BJ (cell line): ENCODE measurements around the gene CDH1. TPM values are rescaled to one million over a fixed set of nuclear protein-coding genes. Genes with fewer than 3 reads are reported as not detected.

Source experiments
- CTCF ChIA-PET: fragments of 350-600 bp; formaldehyde crosslinking; extraction: SDS; loops from one replicate; lab custom pipeline; 2021; ENCODE audit warnings: antibody characterized with exemption, inconsistent platforms; lab: Yijun Ruan, JAX
- POLR2A ChIA-PET: fragments of 300-600 bp; sonication (Branson Sonifier 250); formaldehyde crosslinking; extraction: SDS; loops from one replicate; lab custom pipeline; 2021; ENCODE audit warnings: antibody characterized with exemption; lab: Charles Lee
- DNase-seq: peaks from one replicate; pipeline ENCODE4 v3.0.0-alpha.2; 2011; ENCODE audit warnings: low read depth
- H3K27me3 ChIP-seq: 2 replicates; pipeline ENCODE4 v1.6.0; 2011; ENCODE audit warnings: low read length; ENCODE audit not compliant: control insufficient read depth, insufficient read depth
- H3K36me3 ChIP-seq: 2 replicates; pipeline ENCODE4 v1.5.1; 2011; ENCODE audit warnings: low read length; ENCODE audit not compliant: control insufficient read depth, insufficient read depth
- H3K4me3 ChIP-seq: 2 replicates; pipeline ENCODE4 v1.5.1; 2011; ENCODE audit warnings: low read depth, mild to moderate bottlenecking, control low read depth, low read length
- CTCF ChIP-seq: IDR thresholded peaks from 2 replicates; pipeline ENCODE4 v1.5.1; 2011; ENCODE audit warnings: low read depth, mild to moderate bottlenecking, control low read depth, inconsistent platforms, low read length, moderate library complexity; ENCODE audit not compliant: insufficient read depth
- polyA plus RNA-seq: library from polyadenylated mRNA; depleted of rRNA; stranded (reverse); fragments of >200 nt; gene quantifications from 2 replicates; pipeline ENCODE4 v1.2.3, GENCODE V29; 2011

CDH1 gene
- polyA plus RNA-seq, 1 experiment, result 0.26 TPM

GRCh38 chr16:68843482-68844210 is 106.6 kb downstream of the CDH1 start, which contains the start of gene TANGO6:
Gene TANGO6, plus strand, starts transcription at chr16:68843531. Its CDS starts 87 bp downstream, at chr16:68843618.
- POLR2A ChIA-PET, result no interaction called here

GRCh38 chr16:68844211-68844564 is 107.1 kb downstream of the CDH1 start:
- ChIA-PET CTCF (interaction anchor here (1.0 to 4.3 kb wide), 5 partner anchors 13 to 317 kb away, joined by 3 to 24 read pairs (median 6); no protein-coding TSS in a partner anchor), POLR2A (no interaction called here)
- DNase-seq, result no peak
- H3K36me3 ChIP-seq, result no peaks in the 10 kb centered on the region
- no peaks in the 10 kb centered on the region for H3K27me3 ChIP-seq
- no peak for TF ChIP-seq CTCF
- H3K4me3 ChIP-seq, result peak overlapping the region; percentile 65

More at GRCh38 chr16:68843482-68844210, 106.6 kb downstream of the CDH1 start, which contains the start of gene TANGO6:
- DNase-seq, result peak; percentile 11
- Histone ChIP-seq H3K4me3 (peak within 1 kb of the TSS; percentile 65), H3K27me3 (no peaks in the 10 kb centered on the region), H3K36me3 (no peaks in the 10 kb centered on the region)
- peak; percentile 47 for TF ChIP-seq CTCF
- CTCF ChIA-PET, result interaction anchor here (1.0 to 4.3 kb wide), 5 partner anchors 14 to 316 kb away, joined by 3 to 24 read pairs (median 6); no protein-coding TSS in a partner anchor

- Histone ChIP-seq H3K27me3 (no peaks in the 10 kb centered on the region), H3K4me3 (no peak overlapping the region), H3K36me3 (no peaks in the 10 kb centered on the region)
- DNase-seq, result no peak
- CTCF ChIA-PET, result interaction anchor here (1.1 to 2.9 kb wide), 2 partner anchors 258 to 270 kb away, joined by 3 to 12 read pairs; no protein-coding TSS in a partner anchor
- POLR2A ChIA-PET, result no interaction called here
- TF ChIP-seq CTCF, result no peak
Measured at GRCh38 chr16:68848786-68849185, 111.7 kb downstream of the CDH1 start.

- no peaks in the 10 kb centered on the region for H3K27me3 ChIP-seq
- H3K4me3 ChIP-seq, result no peak overlapping the region
- ChIA-PET CTCF (interaction anchor here (2.9 kb wide), 1 partner anchor 260 kb away, joined by 12 read pairs; no protein-coding TSS in a partner anchor), POLR2A (no interaction called here)
- H3K36me3 ChIP-seq, result no peaks in the 10 kb centered on the region
- no peak for TF ChIP-seq CTCF
- no peak for DNase-seq
Measured at GRCh38 chr16:68850481-68850880, 113.4 kb downstream of the CDH1 start.

GRCh38 chr16:68851601-68852000 is 114.5 kb downstream of the CDH1 start:
- POLR2A ChIA-PET, result no interaction called here
- no peak for TF ChIP-seq CTCF

More at GRCh38 chr16:68851601-68852000, 114.5 kb downstream of the CDH1 start:
- no peak overlapping the region for H3K4me3 ChIP-seq
- H3K36me3 ChIP-seq, result no peaks in the 10 kb centered on the region
- DNase-seq, result no peak
- H3K27me3 ChIP-seq, result no peaks in the 10 kb centered on the region
- CTCF ChIA-PET, result interaction anchor here (1.2 to 2.9 kb wide), 2 partner anchors 261 to 273 kb away, joined by 5 to 12 read pairs; no protein-coding TSS in a partner anchor
